DMS79 treated with DMSO at 0.1 percent for 48 hours (cell line): ENCODE data around the gene PON2.
"Not testable (repeated sequence)": the region's sequence is repeated elsewhere in the genome, so short reads cannot be mapped to it uniquely, and the experiment has no call there.

Source experiments
- DNase-seq: peaks from one replicate; lab custom pipeline; 2025; lab: John Stamatoyannopoulos, UW

PON2 gene

GRCh38 chr7:95434557-95435421, at the start of gene PON2:
Gene PON2, minus strand, starts transcription at chr7:95435028. Its CDS starts 77 bp downstream, at chr7:95434951.
- peak; percentile 14 for DNase-seq

GRCh38 chr7:95482424-95482823, 47.6 kb upstream of the PON2 start:
- no peak for DNase-seq

- no peak for DNase-seq
Observed at GRCh38 chr7:95481271-95482165, 46.7 kb upstream of the PON2 start.

- DNase-seq, result no peak
Observed at GRCh38 chr7:95479992-95480624, 45.3 kb upstream of the PON2 start.

- DNase-seq, result no peak
Observed at GRCh38 chr7:95478272-95479037, 43.6 kb upstream of the PON2 start.

GRCh38 chr7:95476904-95477594, 42.2 kb upstream of the PON2 start:
- peak; percentile 81 for DNase-seq

- no peak for DNase-seq
Observed at GRCh38 chr7:95476072-95476847, 41.4 kb upstream of the PON2 start.

GRCh38 chr7:95473276-95473985, 38.6 kb upstream of the PON2 start:
- DNase-seq, result no peak

GRCh38 chr7:95472581-95473161, 37.8 kb upstream of the PON2 start:
- no peak for DNase-seq

GRCh38 chr7:95471071-95471470, 36.2 kb upstream of the PON2 start:
- no peak for DNase-seq

- DNase-seq, result no peak
Observed at GRCh38 chr7:95470452-95470851, 35.6 kb upstream of the PON2 start.

GRCh38 chr7:95469848-95470247, 35.0 kb upstream of the PON2 start:
- DNase-seq, result no peak

- DNase-seq, result no peak
Observed at GRCh38 chr7:95469187-95469586, 34.4 kb upstream of the PON2 start.

GRCh38 chr7:95467912-95468607, 33.2 kb upstream of the PON2 start:
- DNase-seq, result no peak

GRCh38 chr7:95460653-95461052, 25.8 kb upstream of the PON2 start:
- not testable (repeated sequence) for DNase-seq

GRCh38 chr7:95457947-95458346, 23.1 kb upstream of the PON2 start:
- no peak for DNase-seq

- DNase-seq, result no peak
Observed at GRCh38 chr7:95454438-95455045, 19.7 kb upstream of the PON2 start.

- no peak for DNase-seq
Observed at GRCh38 chr7:95446618-95447017, 11.8 kb upstream of the PON2 start.
